Activated CD4-positive, alpha-beta T cell treated with anti-CD3 and anti-CD28 coated beads, Interleukin-2, Interleukin-4, amounts not matched to agents 100 ng/mL and 50 ng/mL, durations not matched to agents 16 hours and 8 hours (primary cell): ENCODE results near the gene ACSM5.
A peak's percentile ranks its signal among the peaks of the same experiment; 100 is the strongest.
"Not testable (repeated sequence)": the region's sequence is repeated elsewhere in the genome, so short reads cannot be mapped to it uniquely, and the experiment has no call there.

Experiments
- DNase-seq: peaks from one replicate; pipeline ENCODE4 v3.0.0-alpha.2; 2020; ENCODE audit warnings: low spot score

The ACSM5 gene

GRCh38 chr16:20398603-20399002 is 10.7 kb upstream of the ACSM5 start:
- DNase-seq, result no peak

DNA sequence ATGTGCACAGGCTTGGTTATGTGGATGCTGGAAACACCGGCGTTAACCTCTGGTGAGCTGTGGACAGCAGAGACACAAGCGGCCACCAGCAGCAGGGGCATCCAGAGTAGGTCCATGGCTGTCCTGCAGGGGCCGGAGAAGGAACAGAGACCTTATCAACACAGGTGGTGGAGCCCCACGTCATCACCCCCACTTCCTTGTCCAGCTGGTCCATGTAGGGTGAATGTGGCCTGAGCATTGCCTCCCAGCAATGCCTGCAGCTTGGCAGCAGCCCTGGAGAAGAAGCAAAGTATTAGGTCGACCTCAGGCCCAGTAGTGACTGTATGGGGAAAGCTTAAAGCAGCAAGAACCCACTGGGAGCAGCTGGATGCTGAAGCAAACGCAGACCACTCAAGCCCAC is 10.1 kb upstream of the ACSM5 start:
- DNase-seq, result no peak

DNA sequence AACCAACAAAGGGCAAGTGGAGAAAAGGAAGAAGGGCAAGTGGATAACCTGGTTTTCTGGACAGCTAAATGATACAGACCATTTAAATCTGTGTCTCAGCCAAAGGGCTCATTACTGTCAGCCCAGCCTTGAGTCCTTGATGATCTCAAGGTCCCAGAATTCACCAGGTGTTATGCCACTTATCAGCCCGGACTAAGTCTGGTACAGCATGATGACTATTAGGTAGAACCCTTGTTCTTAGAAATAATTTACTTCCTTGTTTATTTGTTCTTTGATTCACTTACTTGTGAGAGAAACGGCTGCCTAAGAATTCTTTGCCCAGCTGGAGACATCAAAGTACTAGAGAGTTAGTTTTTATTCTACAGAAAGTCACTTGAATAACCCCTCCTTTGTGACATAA is 8.3 kb upstream of the ACSM5 start:
- DNase-seq, result no peak

GRCh38 chr16:20401475-20402016 is 7.8 kb upstream of the ACSM5 start:
- DNase-seq, result no peak

DNA sequence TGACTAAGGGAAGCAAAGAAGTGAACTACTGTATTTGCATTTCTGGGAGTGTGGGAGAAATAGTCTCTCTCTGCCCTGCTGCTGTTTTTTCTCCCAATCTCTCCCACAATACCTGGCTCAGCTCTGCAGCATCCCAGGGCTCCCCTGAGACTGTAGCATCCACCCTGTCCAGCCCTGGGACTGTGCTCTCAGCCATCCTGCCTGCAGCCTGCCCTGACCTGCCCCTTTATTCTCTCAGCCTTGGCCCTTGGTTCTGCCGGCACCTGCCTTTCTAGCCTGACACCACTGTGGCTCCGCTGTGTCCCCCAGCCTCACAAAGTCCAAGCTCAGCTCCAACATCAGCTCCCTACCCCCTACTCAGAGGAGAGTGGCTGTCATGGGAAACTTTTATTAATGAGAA is 6.7 kb upstream of the ACSM5 start:
- no peak for DNase-seq

GRCh38 chr16:20404637-20405036 is 4.7 kb upstream of the ACSM5 start, which contains the start of gene PDILT:
Gene PDILT (minus strand): TSS chr16:20404737. CDS start chr16:20399300, 5,437 bp downstream.
- DNase-seq, result no peak

DNA sequence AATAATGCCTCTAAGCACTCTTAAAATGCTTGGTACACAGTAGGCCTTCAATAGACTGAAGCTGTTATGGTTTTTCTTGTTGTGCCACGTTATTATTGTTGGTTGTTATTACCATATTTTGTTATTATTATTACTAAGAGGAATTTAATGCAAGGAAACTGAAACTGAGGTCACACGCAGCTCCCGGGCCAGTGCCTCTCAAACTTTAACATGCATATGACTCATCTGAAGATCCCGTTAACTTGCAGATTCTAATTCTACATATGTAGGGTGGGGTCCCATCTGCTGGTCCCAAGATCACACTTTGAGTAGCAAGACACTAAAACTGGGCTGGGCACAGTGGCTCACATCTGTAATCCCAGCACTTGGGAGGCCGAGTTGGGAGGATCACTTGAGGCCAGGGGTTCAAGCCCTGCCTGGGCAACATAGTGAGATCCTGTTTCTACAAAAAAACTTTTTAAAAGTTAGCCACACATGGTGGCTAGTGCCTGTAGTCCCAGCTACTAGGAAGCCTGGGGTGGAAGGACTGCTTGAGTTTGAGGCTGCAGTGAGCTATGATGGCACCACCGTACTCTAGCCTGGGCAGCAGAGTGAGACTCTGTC is 888 bp downstream of the ACSM5 start:
- DNase-seq, result peak; percentile 16

DNA sequence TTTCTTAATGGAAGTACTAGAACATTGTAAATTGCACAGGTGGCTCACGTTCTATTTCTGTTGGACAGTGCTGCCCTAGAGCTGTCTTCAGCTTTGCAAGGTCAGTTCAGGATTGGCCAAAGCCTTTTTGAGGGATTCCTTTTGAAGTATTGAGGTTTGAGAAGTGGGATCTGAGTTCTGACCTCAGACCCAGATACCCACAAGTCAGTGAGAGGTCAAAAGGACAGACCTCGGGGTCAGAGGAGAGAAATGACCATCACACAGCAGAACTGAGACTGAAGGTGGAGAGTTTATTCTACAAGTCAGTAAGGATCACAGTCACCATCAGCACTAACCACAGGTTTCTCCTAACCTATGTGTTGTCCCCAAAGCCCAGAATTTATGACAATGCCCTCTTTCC is 1.7 kb downstream of the ACSM5 start:
- no peak for DNase-seq

DNA sequence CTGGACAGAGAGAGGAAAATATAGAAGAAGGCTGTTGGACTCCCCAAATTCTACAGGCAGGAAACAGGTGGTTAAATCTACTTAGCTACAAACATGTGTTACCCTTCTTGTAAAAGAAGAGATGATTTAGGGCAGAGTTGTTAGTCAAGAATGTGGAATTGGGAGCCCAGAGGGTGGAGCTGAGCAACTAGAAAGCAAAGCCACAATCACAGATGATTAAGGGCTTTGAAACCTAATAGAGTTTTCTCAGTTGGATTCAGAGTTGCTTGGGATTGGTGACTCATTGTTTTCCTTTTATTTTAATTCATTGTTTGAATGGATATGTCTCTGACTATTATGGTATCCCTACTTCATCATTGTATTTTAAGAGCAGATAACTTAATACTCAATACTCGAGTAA is 6.2 kb downstream of the ACSM5 start:
- no peak for DNase-seq

DNA sequence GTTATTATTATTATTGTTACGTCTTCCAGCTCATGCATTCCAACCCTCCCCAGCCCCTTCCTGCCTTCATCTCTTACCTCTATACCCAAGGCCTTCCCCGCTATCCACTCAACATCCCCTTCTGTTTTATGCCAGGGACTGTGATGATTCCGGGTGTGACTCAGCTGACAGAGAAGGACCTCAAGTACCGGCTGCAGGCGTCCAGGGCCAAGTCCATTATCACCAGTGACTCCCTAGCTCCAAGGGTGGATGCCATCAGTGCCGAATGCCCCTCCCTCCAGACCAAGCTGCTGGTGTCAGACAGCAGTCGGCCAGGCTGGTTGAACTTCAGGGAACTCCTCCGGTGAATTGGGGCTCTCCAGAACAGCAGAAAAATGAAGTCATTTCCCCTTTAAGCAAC is 9.8 kb downstream of the ACSM5 start:
- DNase-seq, result not testable (repeated sequence)

- not testable (repeated sequence) for DNase-seq
Measured at GRCh38 chr16:20421748-20422147, 12.4 kb downstream of the ACSM5 start.

- not testable (repeated sequence) for DNase-seq
Measured at GRCh38 chr16:20423772-20424128, 14.4 kb downstream of the ACSM5 start.

GRCh38 chr16:20424129-20424866 is 15.0 kb downstream of the ACSM5 start:
- no peak for DNase-seq

- not testable (repeated sequence) for DNase-seq
Measured at GRCh38 chr16:20427401-20427797, 18.1 kb downstream of the ACSM5 start.

DNA sequence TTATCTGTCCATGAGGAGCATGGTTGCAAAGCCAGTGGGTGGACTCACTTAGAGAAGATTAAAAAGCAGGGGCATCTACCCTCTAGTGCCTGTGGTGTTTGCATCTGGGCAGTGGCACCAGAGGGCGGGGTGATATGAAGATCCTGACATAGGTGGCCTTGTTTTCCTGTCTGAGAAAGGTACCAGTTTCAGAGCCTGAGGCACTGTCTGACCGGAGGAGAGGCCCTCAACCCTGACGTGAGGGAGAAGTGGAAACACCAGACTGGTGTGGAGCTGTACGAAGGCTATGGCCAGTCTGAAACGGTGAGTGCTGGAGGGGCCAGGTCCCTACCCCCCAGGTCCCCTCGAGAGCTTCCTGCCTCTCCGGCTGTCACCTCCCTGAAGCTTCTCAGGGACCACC is 20.2 kb downstream of the ACSM5 start:
- not testable (repeated sequence) for DNase-seq

DNA sequence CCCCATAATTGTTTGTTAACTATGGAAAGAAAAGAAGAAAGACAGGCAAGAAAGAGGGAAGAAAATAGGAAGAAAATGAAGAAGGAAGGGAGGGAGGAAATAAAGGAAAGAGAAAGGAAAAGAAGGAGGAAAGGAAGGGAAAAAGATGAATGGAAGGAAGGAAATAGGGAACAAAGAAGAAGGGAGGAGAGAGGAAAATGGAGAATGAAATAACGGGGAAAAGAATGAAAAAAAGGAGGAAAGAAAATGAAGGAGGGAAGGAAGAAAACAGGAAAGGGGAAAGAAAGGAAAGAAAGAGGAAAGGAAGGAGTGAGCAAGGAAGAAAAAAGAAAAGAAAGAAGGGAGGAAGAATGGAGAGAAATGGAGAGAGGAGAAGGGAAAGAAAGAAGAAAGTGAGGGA is 21.1 kb downstream of the ACSM5 start:
- DNase-seq, result not testable (repeated sequence)

DNA sequence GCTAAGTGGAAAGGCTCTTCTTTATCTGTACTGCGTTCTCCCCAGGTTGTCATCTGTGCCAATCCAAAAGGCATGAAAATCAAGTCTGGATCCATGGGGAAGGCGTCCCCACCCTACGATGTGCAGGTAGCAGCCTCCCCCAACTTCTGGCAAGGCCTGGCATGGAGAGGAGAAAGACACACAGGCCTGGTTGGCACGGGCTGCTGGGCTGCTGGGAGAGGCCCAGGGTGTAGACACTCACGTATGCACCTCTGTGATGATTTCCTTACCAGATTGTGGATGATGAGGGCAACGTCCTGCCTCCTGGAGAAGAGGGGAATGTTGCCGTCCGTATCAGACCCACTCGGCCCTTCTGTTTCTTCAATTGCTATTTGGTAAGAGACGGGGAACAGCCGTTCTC is 21.6 kb downstream of the ACSM5 start:
- DNase-seq, result no peak

DNA sequence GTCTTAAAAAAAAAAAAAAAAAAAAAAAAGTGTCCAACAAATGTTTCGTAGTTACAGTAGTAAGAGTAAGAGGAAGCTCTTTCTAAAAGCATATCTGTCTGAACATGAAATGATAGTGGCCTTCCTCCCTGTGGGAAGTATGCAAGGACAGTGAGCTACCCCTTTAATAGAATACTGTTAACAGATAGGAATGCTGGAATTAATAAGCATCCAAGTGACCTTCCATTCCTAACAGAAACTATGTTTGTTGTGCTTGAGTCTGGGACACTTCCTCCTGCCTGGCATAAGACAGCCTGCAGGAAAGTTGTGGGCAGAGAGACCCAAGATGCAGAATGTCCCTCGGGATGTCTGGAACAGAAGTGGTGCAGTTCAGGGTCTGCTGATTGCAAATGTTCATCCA is 29.6 kb downstream of the ACSM5 start:
- DNase-seq, result not testable (repeated sequence)

DNA sequence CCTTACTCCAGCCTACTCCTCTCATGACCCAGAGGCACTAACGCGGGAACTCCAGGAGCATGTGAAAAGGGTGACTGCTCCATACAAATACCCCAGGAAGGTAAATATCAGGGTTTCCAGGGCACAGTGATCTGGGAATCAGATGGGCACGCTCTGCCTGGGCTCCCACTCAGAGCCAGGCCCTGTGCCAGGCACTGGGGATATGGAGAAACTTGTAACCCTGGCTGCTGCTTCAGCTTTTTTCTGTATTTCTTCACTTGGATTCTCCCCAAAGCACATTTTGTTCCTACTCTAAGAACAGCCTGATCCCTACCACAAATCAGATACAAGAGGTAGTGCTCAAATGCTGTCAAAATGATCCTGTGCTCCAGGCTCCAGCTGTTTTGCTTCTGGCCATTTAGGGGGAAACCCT is 30.5 kb downstream of the ACSM5 start:
- DNase-seq, result not testable (repeated sequence)

DNA sequence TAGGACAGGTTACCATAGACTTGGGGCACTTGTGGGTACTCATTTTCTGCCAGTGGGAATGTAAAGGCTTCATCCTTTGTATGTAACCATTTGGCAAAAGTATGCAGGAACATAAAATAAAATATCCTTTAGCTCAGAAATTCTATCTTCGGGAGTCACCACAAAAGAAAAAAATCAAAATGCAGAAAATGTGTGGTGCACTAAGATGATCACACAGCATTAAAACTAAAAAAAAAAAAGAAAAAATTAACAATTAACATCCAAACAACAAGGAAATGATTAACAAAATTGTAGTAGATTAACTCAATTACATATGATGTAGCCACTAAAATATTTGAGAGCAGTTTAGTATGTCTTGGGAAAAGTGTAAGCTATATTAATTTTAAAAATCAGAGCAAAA is 31.4 kb downstream of the ACSM5 start:
- DNase-seq, result not testable (repeated sequence)

- no peak for DNase-seq
Measured at GRCh38 chr16:20441191-20441590, 31.9 kb downstream of the ACSM5 start.

GRCh38 chr16:20441859-20442258 is 32.5 kb downstream of the ACSM5 start:
- not testable (repeated sequence) for DNase-seq

GRCh38 chr16:20446652-20447393 is 37.5 kb downstream of the ACSM5 start:
- DNase-seq, result not testable (repeated sequence)
